Stimulated activated CD8-positive, alpha-beta memory T cell treated with anti-CD3 and anti-CD28 coated beads, Interleukin-7, amount 100 ng/mL, for 4 hours (primary cell): ENCODE data around the gene SH3TC2.

ENCODE experiments used
- DNase-seq, 2 donors: peaks; one replicate each; pipeline ENCODE4 v3.0.0-alpha.2; 2020; ENCODE audit warnings: low read depth in 2 of 2

The SH3TC2 gene

DNA sequence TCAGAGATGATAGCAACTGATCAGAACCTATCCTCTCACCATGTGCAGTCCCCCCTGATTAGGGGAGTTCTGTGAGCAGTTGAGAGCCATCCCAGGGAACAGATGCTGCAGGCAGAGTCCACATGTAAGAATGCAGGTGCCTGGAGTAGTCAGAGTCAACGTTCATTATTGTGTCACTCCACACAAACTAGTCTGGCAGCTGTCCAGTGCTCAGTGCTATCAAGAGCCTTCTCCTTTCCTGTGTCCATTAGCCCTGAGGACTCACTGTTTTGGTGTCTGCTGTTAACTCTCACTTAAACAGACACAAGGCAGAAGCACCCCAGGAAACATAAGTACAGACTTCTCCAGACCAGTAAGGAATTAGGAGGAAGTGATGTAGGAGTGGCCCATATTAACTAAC is 2.5 kb downstream of the SH3TC2 start:
- DNase-seq = no peak

DNA sequence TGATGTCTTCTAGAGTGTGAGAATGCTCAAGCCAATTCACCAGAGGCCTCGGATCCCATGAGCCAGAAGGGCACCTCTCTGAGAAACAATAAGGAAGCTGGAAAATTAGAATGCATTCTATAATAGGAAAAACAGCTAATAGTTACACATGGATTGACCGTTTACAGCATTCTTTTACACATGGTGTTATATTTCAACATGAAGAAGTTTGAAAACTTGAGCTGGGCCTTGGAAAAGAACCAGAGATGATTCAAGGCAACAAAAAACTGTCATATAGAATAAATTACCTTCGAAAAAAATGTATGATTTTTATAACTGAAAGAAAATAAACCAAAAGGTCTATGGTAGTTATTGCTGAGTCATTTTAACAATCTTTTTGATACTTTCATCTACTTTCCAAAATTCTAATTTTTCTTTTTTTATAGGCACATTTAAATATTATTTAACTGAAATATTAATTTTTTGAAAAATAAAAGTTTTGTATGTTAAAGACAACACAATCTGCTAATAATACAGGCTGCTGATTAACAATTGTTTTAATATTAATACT is 6.2 kb downstream of the SH3TC2 start:
- DNase-seq = no peak

DNA sequence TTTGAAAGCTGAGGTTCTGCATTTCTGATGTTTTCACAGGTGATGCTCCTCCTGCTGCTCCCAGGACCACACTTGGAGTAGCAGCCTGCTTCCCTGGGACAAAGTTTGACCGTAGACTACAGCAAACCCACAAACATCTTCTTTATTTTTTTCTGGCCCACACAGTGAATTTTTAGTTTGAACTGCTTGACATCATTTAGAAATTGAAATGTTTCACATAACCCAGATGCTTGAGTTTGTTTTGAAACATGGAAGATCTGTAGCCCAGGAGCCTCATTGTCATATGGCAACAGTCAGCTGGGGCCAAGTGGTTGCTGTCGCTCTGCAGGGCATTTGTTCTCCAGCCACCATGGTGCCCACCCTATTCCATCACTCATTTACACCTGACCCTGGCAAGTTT is 8.4 kb downstream of the SH3TC2 start:
- DNase-seq = no peak

DNA sequence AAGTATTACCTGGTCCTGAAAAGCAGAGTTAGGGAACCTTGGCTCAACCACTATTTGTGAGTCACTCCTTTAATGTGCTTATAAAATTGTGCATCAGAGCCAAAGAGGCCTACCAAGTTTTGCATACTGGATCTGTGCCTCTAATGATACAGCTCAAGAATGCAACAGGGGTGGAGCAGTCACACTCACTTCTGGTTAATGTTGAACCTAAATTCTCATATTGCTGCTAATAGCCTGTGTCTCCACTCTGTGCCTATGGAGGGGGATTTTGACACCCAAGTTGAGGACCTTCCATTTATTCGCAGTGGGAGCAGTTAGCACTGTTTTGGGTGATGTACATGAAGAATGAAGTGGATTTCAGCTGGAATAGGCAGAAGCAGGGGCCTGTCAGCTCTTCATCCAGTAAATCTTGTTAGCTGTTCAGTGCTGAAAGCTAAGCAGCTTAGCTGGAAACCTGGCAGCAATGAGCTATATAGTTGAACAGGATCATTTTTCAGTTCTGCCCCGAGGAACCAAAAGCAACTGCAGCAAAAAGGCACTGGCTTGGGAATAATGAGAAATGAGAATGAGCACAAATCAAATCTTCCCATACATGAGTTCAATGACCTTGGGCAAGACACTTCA is 9.7 kb downstream of the SH3TC2 start:
- DNase-seq = no peak

DNA sequence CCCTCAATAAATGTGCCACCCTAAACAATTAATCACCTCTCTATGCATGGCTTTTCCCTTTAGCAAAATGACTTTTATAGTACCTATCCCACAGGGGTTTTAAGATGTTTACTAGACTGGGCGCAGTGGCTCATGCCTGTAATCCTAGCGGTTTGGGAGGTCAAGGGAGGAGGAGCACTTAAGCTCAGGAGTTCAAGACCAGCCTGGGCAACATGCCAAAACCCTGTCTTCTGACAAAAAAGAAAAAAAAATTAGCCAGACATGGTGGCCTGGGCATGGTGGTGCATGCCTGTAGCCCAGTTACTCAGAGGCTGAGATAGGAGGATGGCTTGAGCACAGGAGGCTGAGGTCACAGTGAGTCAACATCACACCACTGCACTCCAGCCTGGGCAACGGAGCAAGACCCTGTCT is 13.5 kb downstream of the SH3TC2 start:
- no peak for DNase-seq

DNA sequence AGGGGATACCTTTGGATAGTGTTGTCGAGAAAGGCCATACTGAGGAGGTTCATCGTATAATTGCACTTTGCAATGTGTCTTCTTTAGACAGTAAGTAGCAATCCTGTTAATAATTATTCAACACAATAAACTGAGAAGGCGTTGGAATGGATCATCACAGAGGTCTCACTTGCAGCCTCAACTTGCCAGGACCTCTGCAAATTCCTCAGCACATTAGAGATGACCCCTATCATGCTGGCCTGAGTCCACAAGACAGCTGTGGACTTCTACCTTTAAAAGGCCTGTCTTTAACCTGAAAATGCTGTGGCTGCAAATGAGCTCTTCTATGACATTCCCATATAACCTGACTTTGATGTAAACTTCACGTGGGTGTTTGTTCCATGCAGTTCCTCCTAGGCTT is 14.1 kb downstream of the SH3TC2 start:
- no peak for DNase-seq

DNA sequence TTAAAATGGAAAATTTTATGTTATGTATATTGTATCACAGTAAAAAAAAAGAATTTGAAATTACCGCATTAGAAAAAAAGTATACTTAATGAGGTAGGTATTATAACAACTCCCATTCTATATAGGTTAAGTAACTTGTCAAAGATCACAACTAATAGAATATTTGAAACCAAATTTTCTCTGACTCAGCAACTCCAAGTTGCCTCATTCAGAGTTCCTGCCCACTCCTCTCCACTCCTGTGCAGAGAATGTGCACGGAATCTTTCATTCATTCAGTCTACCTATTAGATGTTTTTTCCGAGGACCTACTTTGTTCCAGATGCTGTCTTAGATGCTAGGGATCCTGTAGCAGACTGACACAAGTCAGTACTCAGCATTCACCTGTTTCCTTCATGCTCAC is 15.4 kb downstream of the SH3TC2 start:
- DNase-seq = no peak

DNA sequence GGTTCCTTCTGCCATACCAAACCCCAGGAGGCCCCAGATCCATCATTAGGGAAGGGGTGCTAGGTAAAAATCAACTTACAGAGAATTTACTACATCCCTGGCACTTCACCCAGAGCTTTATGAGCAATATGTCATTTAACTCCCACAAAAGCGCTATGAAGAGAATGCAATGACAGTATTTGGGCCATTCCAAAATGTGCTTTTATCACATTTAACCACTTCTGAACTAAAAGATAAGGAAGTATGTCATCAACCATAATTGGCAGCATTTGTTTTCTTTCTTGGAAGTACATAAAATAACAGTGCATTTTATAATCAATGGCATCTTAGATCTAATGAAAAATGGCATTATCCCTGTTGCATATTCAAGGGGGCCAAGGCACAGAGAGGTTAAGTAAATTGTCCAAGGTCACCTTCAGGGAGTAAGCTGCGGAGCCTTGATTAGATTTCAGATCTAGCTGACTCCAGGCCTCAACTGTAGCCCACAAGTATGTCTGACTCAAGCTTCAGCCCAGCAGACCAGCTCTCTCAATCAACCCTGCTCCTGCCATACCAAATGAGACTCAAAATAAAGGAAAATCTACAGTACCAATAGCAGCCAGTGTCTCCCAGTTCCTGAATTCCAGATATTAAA is 16.5 kb downstream of the SH3TC2 start:
- no peak for DNase-seq

DNA sequence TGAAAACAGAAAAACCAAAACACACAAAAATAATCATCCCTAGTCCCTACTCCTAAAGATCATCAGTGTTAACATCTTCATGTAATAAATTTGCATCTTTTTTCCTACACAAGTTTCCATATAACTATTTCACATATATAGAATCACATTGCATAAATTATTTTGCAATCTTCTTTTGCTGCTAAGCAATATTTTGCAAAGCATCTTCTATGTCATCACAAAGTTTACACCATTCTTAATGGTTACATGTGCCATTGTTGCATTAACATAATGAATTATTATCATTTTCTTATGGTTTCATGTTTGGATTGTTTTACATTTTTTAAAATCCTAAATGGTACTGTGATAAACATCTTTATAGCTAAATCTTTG is 17.8 kb downstream of the SH3TC2 start:
- no peak for DNase-seq

DNA sequence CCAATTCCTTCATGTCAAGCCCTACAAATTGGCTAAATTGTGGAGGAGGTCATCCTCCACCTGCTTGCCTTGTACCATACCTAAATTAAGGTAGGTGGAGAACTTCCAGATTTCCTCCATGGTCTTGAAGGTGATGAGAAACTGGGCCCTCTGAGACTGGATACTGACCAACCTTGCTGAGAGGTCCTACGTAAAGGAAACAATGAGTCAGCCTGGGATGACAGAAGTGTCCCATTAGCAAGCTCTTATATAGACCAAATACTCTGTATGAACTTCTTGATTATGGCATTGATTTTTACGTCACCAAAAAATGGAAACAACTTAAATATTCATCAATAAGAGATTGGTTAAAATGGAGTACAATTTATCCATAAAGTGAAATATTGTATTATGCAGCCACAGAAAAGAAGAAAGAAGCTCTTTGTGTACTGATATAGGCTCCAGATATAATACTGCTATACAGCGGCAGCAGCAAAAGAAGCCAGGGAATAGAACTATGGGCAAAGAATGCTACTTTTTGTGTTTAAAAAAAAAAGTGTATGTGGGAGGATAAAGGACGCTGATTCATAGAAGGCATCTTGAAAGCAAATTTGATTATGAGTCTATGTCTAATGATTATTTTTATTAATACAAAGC is 18.3 kb downstream of the SH3TC2 start:
- DNase-seq = no peak

DNA sequence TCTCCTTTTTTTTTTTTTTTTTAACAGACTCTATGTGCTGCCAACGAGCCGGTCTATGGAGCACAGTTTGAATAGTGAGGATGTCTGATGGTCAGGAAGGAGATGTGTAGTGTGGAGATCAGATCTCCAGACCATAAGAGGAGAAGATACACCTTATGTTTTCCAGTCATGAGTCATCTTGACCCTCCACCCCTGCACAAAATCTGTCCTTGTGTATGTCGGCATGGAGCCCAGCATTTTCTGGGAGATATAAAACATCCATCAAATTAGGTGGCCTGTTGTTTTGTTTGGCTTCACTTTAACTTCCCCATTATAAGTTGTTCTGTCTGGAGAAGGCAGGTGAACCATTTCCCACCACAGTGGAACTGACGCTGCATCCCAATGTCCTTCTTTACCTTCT is 19.2 kb downstream of the SH3TC2 start:
- DNase-seq = no peak

DNA sequence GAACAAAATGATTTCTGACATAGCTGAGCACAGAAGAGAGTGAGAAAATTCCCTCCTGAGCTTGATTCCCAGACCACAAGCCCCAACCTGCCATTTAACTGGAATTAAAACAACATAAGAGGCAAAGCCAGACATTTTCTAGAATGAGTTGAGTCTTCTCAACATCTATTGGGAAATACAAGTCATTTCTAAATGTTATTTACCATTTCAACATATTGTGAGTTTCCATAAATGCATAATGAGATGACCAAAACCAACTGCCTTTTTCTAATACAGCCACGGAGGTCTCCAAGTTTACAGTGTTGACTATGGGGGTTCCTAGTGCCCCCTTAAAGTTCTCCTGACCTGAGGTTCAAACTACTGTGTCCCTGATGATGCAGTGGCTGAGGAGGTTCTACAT is 20.0 kb downstream of the SH3TC2 start:
- no peak for DNase-seq

DNA sequence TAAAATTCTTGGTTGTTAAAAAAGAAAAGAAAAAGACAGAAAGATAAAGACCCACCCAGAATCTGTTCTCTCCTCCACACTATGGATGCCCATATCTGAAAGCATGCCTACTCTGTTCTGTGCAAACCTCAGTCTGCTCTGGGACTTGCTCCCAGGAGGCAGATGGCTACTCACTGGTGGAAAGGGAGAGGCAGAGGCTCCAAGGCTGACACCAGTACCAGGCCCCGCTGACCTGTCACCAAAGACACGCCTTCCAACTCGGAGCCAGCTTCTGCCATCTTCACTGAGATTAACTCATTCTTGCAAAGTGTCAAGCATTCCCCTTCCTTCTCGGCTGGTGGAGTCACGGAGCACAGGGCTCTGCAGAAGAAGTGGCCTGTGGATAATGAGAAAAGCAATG is 21.6 kb downstream of the SH3TC2 start:
- DNase-seq = no peak

DNA sequence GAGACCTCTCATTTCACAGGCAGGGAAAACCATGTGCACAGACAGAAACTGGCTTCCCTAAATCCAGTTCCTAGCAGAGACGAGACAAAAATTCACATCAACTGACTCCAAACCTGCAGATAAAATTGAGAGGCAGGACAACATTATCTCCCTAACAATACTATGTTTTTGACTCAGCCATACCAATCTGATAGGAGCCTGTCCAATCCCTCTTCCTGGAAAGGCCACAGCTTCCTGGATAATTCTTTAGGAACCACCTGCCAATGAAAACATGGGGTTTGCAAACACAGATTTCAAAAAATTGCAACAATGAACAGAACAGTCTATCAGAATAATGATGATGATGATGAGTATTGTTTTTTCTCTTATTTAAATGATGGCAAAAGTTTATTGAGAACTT is 22.4 kb downstream of the SH3TC2 start:
- no peak for DNase-seq

DNA sequence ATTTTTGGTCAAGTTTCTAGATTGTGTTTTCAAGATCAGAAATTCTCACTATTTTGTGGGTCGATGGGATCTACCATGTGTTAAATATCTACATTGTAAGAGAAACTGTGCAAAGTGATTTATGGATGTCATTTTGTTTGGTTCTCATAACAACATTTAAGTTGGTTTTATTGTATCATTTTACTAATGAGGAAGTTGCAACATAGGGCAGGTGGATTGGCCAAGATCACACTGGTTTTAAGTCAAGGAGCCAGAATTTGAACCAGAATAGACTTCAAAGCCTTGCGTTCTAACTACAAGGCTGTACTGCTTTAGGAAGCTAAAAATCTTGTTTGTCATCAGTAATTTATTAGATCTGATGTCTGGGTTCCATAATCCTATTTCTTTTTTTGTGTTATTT is 23.4 kb downstream of the SH3TC2 start:
- DNase-seq = no peak

DNA sequence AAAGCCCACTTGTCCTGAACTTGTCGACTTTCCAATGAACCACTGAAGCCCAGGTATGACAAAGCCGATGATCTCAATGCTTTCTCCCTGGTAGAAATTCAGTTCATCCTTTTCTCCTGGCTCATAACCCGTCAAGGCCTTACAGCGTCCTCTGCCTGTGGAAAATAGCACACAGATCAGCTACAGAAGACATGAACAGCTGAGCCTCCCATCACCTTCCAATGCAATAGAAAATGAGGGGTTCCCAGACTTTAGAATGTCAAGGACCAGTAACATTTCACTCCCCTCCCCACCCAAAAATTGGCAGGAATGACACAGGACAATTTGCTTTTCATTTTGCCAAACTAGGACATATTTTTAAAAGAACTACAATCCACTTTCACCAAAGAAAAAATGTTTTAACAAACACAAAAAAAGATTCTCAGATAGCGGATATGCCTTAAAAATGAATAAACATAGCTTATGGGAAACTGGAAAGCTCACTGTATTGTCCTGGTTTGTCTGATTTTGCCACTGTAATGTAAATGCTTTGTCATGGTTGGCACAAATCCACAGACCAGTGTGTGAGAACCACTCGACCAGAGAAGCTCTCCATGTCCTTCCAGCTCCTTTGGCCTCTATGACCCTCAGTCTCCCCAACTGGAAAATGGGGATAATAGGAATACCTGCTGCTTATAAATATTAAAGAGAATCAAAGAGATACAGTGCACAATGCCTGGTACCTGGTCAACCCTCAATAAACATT is 24.4 kb downstream of the SH3TC2 start:
- DNase-seq = no peak

DNA sequence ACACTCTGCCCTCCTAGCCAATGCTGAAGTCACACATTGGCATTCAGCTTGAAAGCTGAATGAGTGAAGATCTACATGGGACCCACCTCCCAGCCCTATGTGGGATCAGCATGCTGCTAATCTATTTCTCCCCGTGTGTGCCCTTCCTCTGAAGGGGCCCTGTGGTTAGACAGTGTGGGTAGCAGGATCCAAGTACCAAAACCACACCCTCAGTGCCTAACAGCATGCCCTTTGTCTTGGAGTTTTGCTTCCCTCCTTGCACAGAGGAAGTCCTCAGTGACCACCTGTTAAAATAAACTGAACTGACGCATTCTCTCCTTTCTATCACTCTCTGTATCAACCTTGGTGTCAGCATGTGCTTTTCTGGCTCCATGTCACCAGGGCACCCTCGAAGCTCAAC is 25.0 kb downstream of the SH3TC2 start:
- DNase-seq = no peak

DNA sequence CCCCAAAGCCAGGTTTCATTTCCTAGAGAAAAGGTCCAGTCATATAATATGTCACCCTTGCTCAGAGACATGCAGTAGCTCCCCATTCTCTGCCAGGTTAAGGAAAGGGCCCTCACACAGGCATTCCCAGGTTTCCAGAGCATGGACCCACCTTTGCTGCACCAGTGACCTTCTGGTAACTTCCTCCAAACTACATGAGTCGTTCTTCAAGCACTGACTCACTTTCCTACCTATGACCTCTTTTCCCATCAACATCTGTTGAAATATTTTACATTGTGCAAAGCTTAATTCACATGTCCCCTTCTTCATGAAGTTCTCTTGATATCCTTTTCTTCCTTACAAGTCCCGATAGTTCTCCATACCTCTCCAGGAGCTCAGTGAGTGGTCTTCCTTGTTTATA is 25.9 kb downstream of the SH3TC2 start:
- no peak for DNase-seq

DNA sequence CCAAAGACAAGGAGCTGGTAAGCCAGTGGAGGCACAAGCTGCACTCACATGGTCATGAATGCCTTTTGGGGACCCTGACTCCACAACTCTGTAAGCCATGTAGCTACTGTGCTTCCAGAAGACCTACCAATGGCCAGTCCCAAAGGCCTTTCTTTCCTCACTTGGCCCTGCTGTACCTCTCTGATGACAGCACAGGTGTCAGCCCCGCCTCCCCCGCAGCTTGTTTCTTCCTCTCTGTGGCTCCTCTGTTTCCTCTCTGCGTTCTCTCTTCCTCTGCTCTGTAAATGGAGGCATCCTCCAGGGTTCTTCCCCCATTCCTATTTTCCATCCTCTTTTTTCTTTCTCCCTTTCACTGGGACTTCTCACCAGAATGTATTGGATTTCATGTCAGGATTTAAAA is 26.7 kb downstream of the SH3TC2 start:
- no peak for DNase-seq

DNA sequence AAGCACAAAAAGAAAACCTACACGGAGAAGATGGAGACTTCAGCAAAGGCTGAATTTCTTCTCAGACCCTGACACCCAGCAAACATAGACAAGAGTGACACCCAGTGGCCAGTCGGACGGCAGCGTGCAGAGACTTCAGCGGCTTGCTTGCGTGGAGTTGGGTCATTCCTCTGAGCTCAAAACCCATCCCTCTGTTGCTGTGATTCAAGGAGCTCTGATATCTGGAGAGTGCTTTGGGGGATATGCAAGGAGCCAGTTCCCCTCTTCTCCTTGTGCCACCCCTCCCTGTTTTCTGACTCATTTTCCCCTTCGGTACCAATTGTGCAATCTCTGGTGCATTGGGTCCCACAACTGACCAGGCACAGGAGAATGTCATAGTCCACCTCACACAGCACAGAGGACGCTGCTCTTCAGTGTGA is 27.5 kb downstream of the SH3TC2 start:
- peak; percentile 33 to 42 for DNase-seq

DNA sequence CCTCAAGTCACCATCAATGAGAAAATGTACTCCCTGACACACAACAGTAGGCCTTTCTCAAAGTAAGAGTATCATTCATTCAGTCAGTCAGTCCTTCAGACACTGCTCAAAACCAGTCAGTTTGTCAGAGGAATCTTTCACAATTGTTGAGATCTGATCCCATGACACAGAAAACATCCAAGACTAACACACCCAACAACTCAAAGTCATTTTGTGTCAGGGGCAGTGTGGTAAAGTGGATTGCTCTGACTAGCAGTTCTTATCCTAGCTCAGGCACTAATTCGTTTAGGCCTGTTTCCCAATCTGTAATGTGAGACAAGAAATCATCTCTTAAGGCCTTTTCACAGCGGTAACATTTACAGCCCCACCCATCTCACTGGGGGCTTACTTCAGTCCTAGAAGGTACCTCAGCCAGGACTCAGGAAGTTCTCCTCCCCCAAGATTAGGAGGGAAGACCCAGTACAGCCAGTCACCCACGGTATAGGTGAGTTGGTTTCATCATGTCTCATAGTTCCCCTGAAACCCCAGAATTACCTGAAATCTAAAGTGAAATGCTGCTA is 31.9 kb downstream of the SH3TC2 start:
- no peak for DNase-seq

DNA sequence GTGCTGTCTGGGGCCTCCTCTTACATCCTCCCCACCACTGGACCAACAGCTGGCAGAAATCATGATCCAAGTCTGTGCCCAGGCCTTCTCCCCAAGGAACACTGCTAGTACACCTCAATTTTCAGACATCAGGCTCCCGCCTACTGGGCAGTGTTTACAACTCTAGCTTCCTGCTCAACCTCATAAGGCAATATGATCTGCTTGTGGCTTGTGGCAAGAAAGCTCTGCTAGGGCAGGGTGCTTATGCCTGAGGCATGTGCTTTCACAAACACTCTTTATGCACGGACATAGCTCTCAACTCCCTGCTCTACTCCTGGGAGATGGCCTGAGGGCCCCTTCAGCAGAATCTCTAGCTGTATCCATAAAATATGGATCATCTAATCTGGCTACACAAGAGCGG is 32.5 kb downstream of the SH3TC2 start:
- no peak for DNase-seq
